GM23338 (cell line): Measurements from ENCODE around the gene BRI3BP.

Experiments used
- CTCF ChIP-seq, 2 experiments: fragments of 200-600 bp in 1 of 2; sonication (generic) in 1 of 2; conservative IDR thresholded peaks; 2 replicates each; pipeline versions ENCODE4 v1.5.1 to v1.6.1; 2016 to 2017; ENCODE audit warnings: antibody characterized with exemption in 2 of 2, low read depth in 2 of 2, mild to moderate bottlenecking in 2 of 2, moderate library complexity in 1 of 2
- EZH2 ChIP-seq: fragments of 200-600 bp; sonication (generic); IDR thresholded peaks from one replicate; pipeline ENCODE4 v1.8.0; 2017; ENCODE audit warnings: antibody characterized with exemption, mild to moderate bottlenecking, low read depth; ENCODE audit not compliant: unreplicated experiment
- EZH2phosphoT487 ChIP-seq: fragments of 200-600 bp; sonication (generic); IDR thresholded peaks from one replicate; pipeline ENCODE4 v1.8.1; 2018; ENCODE audit warnings: antibody characterized with exemption; ENCODE audit not compliant: unreplicated experiment
- JUNB ChIP-seq: IDR thresholded peaks from one replicate; pipeline ENCODE4 v1.6.1; 2016; ENCODE audit warnings: antibody characterized with exemption; ENCODE audit not compliant: unreplicated experiment
- POLR2AphosphoS5 ChIP-seq: IDR thresholded peaks from 2 replicates; pipeline ENCODE4 v1.6.1; 2016; ENCODE audit warnings: antibody characterized with exemption, low read depth

GRCh38 chr12:124953689-124954405 is 39.6 kb upstream of the BRI3BP start:
- TF ChIP-seq JUNB, result no peak
- TF ChIP-seq CTCF (conservative IDR thresholded peaks at IDR 0.05; ENCODE audit: low read depth in 2 of 2), result no peak
- TF ChIP-seq POLR2AphosphoS5, result no peak
- no peak for TF ChIP-seq EZH2
- no peak for TF ChIP-seq EZH2phosphoT487
